NB4 (cell line): ENCODE results near the gene KIF6.

Source experiments
- CTCF ChIP-seq: IDR thresholded peaks from one replicate; pipeline ENCODE4 v1.5.1; 2012; ENCODE audit warnings: low read depth, low read length
- MAX ChIP-seq: IDR thresholded peaks from 2 replicates; pipeline ENCODE4 v1.6.1; 2011; ENCODE audit warnings: low read depth, low read length
- MYC ChIP-seq: IDR thresholded peaks from 2 replicates; pipeline ENCODE4 v1.6.1; 2011; ENCODE audit warnings: low read depth, low read length
- POLR2A ChIP-seq: IDR thresholded peaks from 2 replicates; pipeline ENCODE4 v1.6.1; 2011; ENCODE audit warnings: mild to moderate bottlenecking; ENCODE audit not compliant: insufficient read length; ENCODE audit errors: extremely low read depth

GRCh38 chr6:39714802-39715201 lies 10.4 kb downstream of the KIF6 start:
- no peak for TF ChIP-seq CTCF
- no peak for TF ChIP-seq POLR2A
- TF ChIP-seq MAX: no peak
- TF ChIP-seq MYC: no peak
